NK-92 (cell line): ENCODE data around the gene MTFMT.
"Not testable (repeated sequence)": the region's sequence is repeated elsewhere in the genome, so short reads cannot be mapped to it uniquely, and the experiment has no call there.

Source experiments
- DNase-seq: peaks from one replicate; lab custom pipeline; 2025; ENCODE audit not compliant: unreplicated experiment; lab: John Stamatoyannopoulos, UW

Gene MTFMT

DNA sequence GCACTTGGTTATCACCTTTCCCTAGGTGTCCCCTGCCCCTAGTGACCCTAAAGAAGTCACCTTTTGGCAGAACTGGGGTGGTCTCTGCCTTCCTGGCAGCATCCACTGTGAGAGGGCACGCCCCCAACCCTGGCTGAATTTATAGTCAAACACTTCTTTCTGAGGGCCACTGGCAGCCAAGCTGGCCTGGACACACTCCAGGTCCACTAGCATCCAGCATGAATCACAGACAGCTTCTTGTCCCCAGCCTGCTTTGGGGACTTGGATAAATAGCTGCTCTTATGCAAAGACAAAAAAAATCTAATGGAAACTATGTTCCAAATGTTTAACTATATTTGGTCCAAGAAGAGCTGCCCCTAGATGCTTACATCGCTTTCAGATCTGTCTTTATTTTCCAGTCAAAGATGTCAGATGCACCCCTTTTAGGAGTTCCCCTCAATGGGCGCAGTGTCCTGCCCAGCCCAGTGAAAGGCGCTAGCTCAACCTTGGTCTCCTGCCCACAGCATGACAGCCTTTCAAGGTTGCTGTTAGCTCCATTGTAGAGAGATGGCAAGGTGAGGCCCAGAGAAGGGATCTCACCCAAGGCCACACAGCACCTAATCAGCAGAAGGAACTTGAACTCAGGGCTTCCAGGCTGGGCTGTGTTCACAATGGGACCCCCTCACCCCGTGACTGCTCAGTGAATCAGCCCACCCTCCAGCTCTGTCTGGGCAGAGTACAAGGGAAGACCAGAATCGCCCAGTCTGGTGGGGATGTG lies 31.4 kb upstream of the MTFMT start:
- DNase-seq = no peak

DNA sequence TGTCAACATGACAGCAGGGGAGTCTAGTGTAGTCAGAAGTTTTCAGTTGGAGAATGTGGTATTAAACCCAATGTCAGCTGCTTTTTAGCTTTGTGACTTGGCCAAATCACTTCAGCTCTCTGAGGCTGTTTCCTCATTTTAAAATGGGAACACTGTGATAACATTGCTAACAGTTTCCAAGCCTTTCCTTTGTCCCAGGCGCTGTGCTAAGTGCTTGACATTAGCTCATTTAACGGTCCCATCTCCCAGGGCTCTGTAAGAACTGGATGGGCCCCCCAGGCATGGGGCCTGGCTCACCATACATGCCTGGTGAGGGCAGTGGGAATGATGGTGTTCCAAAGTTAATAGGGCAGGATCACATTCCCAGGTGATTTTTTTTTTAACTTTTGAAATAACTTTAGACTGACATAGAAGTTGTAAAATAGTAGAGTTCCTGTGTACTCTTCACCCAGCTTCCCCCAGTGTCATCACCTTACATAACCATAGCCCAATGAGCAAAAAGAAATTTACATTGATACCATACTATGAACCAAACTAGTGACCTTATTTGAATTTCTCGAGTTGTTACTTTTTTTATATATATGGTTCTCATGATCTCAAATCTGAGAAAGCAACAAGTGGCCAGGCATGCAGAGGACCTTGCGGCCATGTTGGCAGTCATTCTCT lies 30.6 kb upstream of the MTFMT start:
- no peak for DNase-seq

DNA sequence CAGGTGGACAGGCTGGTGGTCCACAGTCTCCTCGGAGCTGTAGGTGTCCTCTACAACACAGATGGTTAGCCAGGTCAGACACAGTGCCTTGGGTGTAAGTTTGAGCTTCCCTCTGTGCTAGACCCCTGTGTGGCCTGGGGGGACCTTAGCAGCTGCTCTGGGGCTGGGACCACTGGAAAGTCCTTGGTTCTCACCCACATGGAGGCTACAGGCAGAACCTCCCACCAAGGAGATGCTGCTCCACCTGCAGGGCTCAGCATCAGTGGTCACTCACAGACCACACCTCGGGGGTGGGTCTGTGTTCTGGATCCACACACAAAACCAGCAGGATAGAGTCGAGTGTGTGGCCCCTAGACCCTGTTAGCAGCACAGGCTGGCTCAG lies 29.9 kb upstream of the MTFMT start:
- DNase-seq = no peak

DNA sequence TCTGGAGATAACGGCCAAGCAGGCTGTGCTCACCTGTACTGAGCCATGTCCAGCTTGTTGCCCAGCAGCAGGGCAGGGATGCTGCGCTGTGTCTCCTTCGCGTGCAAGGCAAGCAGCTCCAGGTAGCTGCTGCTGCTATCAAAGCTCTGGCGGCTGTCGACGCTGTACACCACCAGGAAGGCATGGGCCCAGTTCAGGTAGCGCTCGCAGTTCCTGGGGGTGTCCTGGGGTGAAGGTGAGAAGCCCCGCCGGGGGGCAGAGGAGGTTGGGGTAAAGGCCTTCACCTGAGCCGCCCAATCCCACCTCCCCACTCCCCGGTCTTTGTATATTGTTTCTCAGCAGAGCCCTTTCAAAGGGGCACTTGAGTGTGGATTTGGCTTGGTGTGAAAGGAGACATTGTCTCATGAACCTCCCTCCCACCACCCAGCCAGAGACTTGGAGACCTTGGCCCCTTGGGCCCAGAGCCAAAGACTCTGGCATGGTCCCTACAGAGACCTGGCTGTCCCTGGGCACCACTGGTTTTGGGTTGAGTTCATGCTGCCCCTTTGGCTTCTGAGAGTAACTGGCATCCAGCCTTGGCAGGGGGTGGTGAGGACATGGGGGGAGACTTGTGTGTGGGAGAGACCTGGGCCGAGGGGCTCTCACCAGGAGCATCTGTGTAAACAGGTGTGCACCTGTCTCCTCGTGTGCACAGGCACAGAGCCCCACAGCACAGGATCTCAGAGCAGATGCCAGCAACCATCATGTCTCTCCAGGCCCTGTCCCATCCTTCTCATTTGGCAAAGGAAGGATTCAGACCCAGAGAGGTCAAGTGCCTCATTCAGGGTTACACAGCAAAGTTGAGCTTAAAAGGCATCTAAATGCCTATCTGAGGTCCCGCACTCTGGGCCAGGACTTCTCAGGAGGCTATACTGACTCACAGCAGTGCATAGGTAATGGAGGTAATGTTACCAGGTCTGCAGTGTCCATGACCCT lies 29.2 kb upstream of the MTFMT start:
- DNase-seq = no peak

DNA sequence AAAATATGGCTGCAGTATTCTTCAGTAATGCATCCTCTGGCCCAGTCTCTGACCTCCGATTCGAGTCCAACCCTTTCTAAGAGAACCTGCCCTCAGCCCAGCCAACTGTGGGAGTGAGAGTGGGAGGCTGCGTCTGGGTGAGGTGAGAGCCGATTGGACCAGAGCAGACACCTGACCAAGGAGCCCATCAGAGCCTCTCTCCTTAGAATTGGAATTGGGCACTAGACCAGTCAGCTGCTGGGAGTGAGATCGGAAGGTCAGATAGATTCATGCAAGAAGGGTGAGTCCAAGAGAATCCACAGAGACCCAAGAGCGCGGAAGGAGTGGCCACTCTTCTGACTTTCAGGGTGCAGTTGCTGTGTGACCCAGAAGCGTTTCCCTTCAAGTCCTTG lies 28.1 kb upstream of the MTFMT start:
- no peak for DNase-seq

DNA sequence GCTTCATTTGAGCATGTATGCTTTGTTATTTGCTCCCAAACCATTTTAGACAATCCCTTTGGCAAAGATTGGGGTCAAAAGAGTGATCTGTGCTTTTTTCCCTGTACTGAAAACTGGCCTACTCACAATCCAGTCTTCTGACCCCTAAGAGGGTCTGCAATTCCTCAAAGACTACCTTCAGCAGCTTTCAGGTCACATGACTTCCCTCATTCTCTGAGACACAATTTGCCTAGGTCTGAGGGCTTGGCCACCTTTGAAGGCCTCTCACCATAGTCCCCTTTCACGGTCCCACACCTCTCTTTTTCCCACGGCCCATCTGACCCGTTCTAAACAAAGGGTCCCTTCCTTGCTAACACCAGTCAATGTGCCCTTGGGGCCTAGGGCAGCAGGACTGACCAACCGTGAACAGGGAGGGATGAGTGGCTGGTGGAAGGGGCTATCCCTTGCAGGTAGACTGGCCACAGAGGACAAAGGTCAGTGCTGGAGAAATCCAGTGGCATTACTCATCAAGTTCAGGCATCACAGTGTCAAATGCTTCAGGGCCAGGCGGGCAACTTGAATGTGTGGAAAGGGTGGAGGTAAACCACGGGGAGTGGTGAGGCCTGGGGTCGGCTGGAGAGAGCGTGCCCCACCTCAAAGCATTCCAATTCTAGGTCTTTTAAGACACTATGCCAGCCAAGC lies 27.6 kb upstream of the MTFMT start:
- DNase-seq = no peak

DNA sequence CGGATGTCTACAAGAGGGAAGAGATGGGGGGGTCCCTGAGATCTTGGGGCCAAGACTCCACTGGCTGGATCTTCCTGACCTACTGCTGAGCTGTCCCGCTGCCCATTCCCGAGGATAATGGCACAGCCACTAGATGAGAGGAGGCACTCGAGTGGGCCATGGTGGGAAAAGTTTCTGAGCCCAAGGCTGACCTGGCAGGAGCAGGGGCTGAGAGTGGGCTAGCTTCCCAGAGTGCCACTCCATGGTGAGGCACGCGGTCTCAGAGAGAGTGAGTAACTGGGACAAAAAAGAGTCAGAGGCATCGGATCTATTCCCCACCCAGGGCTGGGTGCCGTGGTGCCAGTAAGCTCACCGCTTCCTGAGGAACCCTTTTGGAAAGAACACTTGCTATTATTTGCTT lies 26.7 kb upstream of the MTFMT start:
- DNase-seq = no peak

DNA sequence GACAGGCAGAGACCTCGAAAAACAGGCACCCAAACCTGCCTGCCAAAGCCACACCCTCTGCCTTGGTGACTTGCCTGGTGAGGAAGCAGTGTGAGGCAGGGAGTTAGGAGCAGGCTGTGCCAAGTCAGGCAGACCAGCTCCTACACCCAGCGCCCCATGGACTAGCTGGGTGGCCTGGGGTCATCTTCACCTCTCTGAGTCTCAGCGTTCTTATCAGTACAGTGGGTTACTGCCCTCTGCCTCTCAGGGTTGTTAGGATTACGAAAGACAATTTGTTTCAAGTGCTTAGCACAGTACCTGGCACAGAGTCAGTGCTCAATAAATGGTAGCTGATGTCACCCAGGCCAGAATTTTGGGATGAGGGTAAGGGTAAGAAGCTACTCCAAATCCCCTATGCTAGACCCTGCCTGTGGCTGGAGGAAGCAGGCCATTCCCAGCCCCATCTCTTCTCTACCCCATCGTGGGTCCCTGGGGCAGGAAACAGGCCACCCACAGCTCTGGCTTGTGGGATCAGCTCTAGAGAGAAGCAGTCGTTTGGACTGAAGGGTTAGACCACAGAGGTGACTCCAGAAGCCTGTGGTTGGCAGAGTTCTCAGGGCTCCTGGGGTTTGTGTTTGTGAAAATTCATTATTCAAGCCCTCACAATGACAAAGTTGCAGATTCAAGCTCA lies 25.9 kb upstream of the MTFMT start:
- DNase-seq = no peak

DNA sequence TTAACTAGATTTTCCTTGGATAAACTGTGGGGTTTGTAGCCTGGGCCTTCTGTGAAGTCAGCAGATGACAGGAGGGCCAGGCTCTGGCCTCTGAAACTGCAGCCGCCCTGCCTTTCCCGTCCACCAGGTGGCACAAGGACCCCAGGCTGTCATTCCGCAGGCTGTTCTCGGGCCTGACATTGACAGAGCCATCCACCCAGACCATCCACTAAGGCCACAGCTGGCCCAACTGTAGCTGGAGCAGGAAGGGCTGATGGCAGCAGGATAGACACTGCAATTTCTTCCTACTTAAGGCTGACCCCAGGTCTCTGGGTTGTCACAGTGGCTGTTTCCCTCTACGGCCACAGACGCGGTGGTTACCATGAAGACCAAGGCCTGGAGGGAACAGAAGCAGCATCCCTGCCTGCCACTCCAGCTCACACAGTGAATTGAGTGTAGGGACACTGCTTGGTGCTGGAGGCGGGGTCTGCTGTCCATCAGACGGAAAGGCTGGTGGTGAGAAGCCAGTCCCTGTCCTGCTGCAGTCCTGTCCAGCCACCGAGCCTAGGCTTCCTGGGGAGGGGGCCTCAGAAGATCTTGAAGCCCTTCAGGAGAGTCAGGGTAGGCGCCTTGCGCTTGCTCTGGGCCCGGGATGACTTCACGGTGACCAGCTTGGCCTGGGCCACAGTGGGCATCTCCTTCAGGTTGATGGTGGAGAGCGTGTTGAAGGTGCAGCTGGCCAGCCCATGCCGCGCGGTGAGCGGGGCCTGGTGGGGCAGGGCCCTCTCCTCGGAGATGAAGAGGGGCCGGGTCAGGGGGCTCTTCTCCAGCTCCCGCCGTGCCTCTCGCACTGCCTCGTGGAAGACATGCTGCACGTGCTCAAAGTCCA lies 25.1 kb upstream of the MTFMT start:
- DNase-seq = no peak

DNA sequence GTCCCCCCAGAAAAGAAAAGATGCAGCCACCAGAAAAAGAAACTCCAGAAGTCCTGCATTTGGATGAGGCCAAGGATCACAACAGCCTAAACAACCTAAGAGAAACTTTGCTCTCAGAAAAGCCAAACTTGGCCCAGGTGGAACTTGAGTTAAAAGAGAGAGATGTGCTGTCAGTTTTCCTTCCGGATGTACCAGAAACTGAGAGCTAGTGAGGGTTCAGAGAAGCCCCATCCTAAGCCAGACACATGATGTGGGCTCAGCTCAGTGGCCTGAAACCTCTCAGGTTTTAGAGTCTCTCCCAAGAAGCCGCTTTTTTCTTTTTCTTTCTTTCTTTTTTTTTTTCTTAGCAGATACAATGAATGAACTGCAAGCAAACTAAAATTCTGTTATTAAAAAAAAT lies 23.5 kb upstream of the MTFMT start:
- no peak for DNase-seq

DNA sequence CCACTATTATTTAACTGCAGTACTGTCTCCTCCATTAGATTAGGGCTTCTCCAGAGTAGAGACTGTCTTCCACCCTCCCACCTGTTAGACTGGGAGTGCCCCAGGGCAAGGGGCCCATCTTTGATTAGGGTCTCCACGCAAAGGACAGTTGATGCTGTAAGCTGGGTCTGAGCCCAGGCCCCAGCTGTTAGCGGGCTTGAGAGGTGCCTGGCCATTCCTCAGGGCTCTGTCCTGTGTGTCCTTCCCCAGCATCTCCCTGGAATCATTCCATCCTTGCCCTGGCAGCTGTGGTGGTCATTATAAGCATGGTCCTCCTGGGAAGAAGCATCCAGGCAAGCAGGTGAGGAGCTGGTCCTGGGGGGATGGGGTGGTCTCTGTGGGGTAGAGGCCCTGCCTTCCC lies 21.8 kb upstream of the MTFMT start:
- DNase-seq = no peak

DNA sequence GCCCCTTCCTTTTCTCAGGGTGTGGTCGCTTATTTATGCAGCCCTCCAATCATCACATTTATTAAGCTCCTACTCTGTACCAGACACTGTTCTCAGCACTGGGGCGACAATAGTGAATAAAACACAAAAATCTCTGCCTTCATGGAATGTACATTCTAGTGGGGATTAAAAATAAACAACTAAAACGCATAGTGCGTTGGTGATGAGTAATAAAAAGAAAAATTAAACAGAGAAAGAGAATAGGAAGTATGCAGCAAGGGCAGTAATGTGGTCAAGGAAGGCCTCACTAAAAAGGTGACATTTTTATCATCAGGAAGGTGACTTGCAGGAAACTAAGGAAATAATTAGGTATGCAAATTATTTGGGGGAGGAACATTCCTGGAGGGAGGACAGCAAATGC lies 20.8 kb upstream of the MTFMT start:
- DNase-seq = no peak

DNA sequence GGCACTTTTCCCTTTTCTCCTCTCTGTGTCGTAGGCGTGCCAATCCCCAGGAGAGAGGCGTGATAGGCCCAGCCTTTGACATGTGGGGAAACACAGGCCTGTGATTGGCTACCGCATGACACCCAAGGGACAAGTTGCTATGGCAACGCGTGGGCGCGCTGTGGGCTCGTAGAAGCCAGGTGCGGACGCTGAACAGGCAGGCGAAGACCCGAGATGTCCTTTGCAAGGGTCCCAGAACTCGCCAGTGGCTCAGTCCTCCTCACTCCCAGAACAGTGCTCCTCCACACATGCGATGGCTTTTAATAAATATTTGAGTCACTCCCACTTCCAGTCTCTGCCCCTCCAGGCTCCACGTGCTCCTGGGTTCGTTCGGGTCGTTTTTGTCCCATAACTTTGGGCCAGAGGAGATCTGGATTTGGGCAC lies 20.0 kb upstream of the MTFMT start:
- DNase-seq = no peak

DNA sequence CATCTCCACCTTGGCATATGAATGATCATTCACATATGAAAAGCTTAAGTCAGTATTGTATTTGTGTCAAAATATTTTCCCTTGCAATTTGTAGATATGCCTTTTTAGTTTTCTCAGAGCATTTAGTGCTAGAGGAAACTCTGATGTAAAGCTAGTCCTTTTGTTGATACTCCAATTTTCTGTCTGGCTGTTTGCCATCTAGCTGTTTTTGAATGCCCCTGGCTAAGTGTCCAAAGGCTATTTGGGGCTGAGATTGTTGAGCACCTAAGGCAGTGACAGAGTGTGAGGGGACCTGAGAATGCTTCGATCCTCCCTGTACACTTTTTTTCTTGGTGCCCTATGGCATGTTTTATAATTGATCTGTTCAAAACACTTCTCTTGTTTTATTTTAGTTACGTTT lies 18.8 kb upstream of the MTFMT start:
- no peak for DNase-seq

DNA sequence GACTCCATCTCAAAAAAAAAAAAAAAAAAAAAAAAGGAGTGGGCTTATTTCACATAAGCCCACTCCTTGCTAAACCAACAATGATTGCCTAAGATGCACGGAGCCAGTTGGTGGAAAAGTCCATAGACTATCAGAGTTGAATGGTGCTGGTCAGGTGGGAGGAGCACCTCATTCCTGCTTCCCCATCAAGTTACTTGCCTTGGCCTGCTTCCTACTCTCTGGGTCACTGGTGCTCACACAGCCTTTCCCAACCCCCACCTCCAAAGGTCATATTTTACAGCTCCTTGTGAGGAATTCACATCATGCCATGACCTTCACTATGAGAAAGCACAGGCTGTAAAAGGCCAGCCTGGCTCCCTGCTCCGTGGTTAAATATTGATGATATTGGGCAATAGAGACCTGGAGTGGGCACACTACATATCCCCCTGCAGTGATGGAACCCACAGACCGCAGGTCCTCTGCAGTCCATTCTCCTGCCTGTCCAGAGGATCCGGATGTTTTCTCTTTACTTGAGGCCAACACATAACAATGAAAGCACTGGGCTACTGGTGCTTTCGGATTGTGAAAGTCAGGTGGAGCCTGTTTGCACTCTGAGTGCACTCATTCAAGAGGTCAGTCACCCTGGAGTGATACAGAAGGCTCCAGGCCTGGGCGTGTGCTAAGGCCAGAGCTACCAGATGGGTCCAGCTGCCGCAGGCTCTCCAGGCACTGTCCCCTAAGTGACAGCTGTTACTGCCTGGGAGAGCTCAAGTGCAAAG lies 15.5 kb upstream of the MTFMT start, which contains the start of gene SLC51B:
SLC51B (plus strand) TSS at position 664 of the 758 bp plus-strand sequence. CDS start 4,618 bp downstream, outside the sequence.
- DNase-seq = no peak

DNA sequence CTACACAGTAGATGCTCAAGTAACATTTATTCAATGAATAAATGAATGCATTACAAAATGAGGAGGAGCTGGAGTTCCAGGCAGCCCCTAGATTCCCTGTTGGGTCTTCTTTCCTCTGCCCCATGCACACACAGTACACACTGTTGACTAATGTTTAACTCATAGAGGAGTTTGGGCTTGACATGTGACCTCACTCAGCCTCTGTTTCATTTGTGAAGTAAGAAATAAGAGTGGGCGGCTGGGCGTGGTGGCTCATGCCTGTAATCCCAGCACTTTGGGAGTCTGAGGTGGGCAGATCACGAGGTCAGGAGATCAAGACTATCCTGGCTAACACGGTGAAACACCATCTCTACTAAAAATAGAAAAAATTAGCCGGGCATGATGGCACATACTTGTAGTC lies 14.8 kb upstream of the MTFMT start:
- DNase-seq = not testable (repeated sequence)

DNA sequence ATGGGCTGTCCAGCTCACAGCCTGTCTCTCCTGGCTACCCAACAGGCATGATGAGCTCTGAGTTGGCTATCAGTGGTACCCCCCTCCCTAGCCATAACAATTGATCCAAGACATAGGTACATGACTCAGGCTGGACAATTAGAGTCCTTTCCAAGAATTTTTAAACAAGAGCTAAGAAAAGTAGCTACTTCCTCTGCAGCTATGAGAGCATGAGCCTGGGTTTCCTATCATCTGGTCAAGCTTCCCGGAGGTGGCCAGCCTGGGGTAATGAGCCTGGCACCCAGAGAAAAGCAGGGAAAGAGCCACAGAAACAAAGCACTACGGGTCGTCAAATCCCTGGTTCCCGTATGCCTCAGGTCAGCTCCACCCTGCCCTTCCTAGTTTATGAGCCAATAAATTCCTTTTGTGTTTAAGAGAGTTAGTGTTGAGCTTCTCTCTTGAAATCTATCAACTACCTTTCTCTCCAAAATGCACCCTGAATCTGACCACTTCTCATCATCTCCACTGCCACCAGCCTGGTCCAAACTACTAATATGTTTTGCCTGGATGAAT lies 13.4 kb upstream of the MTFMT start:
- DNase-seq = no peak

DNA sequence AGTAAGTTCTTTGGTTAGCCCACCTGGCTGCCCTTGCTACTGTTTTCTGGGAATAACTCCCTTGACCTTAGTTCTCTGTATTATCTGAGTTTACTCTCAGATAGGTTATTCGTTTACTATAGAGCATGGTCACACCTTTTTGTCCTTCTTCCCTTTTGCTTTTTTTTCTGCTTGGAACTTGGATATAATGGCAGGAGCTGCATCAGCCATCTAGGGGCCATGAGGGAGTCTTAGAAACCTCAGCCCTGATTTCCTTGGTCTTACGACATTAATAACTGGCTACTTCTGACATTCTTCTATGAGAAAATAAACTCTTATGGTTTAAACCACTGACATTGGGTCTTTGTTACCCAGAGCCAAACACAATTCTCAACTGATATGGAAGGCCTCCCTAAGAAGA lies 12.3 kb upstream of the MTFMT start:
- no peak for DNase-seq

DNA sequence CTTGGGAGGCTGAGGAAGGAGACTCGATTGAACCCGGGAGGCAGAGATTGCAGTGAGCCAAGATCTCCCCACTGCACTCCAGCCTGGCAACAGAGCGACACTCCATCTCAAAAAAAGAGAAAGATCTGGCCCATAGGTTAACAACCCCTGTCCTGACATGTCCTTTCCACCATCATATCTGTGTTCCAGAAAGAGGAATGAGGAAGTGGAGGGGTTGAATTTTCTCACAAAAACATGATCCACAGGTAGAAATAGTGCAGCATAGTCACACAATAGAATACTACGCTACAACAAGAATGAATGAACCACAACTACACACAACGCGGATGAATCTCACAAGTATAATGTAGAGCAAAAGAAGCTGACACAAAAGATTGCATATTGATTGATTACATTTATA lies 11.0 kb upstream of the MTFMT start:
- no peak for DNase-seq
